ENCODE results near the gene HMOX2.

DNA sequence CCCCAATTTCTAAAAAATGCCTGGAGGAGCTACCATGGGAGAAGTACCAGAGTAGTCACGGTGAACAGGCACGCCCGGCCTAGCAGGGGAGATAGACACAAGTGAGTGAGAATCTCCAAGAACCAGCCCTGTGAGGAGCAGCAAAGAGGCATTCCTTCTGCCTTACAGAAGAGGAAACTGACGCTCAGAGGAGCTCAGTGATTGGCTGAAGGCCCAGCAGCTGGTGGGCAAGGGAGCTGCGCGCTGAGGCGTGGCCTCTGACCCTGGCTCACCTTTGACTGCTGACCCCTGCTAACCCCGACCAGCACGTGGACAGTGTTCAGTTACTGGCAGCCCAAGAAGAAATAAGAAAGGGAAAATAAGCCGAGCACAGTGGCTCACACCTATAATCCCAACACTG lies 81.8 kb downstream of the HMOX2 start:
- no peak for TF ChIP-seq RAD21 (IDR thresholded peaks at IDR 0.05; ENCODE audit: low read depth)
- TF ChIP-seq EZH2 (IDR thresholded peaks at IDR 0.05) = no peak
- TF ChIP-seq, protein P1, sequence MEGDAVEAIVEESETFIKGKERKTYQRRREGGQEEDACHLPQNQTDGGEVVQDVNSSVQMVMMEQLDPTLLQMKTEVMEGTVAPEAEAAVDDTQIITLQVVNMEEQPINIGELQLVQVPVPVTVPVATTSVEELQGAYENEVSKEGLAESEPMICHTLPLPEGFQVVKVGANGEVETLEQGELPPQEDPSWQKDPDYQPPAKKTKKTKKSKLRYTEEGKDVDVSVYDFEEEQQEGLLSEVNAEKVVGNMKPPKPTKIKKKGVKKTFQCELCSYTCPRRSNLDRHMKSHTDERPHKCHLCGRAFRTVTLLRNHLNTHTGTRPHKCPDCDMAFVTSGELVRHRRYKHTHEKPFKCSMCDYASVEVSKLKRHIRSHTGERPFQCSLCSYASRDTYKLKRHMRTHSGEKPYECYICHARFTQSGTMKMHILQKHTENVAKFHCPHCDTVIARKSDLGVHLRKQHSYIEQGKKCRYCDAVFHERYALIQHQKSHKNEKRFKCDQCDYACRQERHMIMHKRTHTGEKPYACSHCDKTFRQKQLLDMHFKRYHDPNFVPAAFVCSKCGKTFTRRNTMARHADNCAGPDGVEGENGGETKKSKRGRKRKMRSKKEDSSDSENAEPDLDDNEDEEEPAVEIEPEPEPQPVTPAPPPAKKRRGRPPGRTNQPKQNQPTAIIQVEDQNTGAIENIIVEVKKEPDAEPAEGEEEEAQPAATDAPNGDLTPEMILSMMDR (IDR thresholded peaks at IDR 0.05 in 2 of 3, conservative IDR thresholded peaks at IDR 0.05 in 1 of 3; ENCODE audit: borderline replicate concordance in 1 of 3, insufficient read depth in 1 of 3, low read depth in 2 of 3, low read length in 2 of 3) = no peak
- TF ChIP-seq POLR2AphosphoS5 (IDR thresholded peaks at IDR 0.05; ENCODE audit: low read depth, low read length) = no peak
- TF ChIP-seq JUND (IDR thresholded peaks at IDR 0.05) = no peak
- no peak for TF ChIP-seq EGR1 (IDR thresholded peaks at IDR 0.05; ENCODE audit: low read depth)
- TF ChIP-seq EZH2phosphoT487 (IDR thresholded peaks at IDR 0.05; ENCODE audit: borderline replicate concordance) = no peak
- no peak for TF ChIP-seq POLR2A (IDR thresholded peaks at IDR 0.05; ENCODE audit: borderline replicate concordance, extremely low read depth, insufficient read depth, insufficient read length)
- TF ChIP-seq, protein P2, sequence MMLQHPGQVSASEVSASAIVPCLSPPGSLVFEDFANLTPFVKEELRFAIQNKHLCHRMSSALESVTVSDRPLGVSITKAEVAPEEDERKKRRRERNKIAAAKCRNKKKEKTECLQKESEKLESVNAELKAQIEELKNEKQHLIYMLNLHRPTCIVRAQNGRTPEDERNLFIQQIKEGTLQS (IDR thresholded peaks at IDR 0.05) = no peak

Data from HCT116 (cell line).